ENCODE measurements around the gene MAD1L1. TPM values are rescaled to one million over a fixed set of nuclear protein-coding genes. Genes with fewer than 3 reads are reported as not detected.

MAD1L1 gene
- total RNA-seq, 1 donor from 2014 or later, result 112 TPM

- intact Hi-C loops (cut with micrococcal nuclease), result no loop called here
These were observed 12.7 kb downstream of the MAD1L1 start for GRCh38 chr7:2220030-2220429.

DNA sequence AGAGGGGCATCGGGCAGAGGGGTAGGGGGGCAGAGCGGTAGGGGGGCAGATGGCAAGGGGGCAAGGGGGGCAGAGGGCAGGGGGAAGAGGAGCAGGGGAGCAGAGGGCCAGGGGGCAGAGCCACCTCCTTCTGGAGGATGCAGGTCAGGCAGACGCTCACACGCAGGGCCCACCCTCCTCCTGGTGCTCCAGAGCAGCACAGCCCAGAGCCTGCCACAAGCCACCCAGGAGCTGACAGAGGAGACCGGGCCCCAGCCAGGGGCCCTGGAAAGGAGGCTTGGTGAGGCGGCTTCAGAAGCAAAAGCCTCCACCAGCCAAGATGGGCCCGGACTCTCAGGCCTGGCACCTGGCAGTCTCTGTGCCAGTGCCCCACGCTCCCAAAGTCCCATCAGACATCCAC, 13.1 kb downstream of the MAD1L1 start:
- intact Hi-C loops (cut with micrococcal nuclease), result no loop called here

DNA sequence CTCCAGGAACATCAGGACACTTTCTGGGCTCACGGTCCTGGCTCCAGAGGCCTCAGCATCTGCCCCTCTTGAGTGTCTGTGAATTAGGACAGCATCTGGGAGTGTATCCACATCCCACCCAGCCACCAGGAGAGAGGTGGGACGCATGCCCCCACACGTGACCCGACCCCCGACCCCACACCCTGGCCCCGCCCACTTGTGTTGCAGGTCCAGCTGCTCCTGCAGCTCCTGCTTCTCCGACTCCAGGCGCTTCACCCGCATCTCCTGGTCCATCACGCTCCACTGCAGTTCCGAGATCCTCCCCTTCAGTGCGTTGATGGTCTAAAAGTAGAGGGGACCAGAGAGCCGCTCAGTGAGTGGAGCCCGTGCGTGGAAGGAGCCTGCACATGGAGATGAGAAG, 13.6 kb downstream of the MAD1L1 start:
- intact Hi-C loops (cut with micrococcal nuclease), result no loop called here

- intact Hi-C loops (cut with micrococcal nuclease), result no loop called here
These were observed 14.3 kb downstream of the MAD1L1 start for GRCh38 chr7:2218444-2218785.

GRCh38 chr7:2217716-2218443, 14.9 kb downstream of the MAD1L1 start:
- intact Hi-C loops (cut with micrococcal nuclease), result no loop called here

- intact Hi-C loops (cut with micrococcal nuclease), result no loop called here
These were observed 15.5 kb downstream of the MAD1L1 start for GRCh38 chr7:2217206-2217605.

GRCh38 chr7:2215851-2216250, 16.9 kb downstream of the MAD1L1 start:
- intact Hi-C loops (cut with micrococcal nuclease), result no loop called here

- intact Hi-C loops (cut with micrococcal nuclease), result no loop called here
These were observed 18.1 kb downstream of the MAD1L1 start for GRCh38 chr7:2214636-2215035.

GRCh38 chr7:2213551-2214215, 19.1 kb downstream of the MAD1L1 start:
- intact Hi-C loops (cut with micrococcal nuclease), result no loop called here

- intact Hi-C loops (cut with micrococcal nuclease), result no loop called here
These were observed 19.8 kb downstream of the MAD1L1 start for GRCh38 chr7:2212906-2213305.

DNA sequence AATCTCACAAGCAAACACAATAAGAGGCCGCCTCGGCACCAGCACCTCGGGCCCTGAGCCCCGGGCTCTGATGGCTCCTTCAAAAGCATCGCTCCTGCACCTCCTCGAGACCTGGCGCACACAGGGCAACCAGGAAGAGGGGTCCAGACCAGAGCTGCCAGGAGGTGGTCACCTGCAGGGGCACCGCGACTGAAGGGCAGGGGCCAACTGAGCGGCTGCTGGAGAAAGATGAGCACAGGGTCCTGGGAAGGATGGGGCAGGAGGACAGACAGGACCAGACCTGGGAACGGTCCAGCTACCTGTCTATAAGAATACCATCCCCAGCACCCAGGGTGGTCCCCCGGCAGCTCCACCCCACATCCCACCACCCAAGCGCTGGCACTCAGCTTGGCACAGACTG, 20.8 kb downstream of the MAD1L1 start:
- intact Hi-C loops (cut with micrococcal nuclease), result no loop called here

- intact Hi-C loops (cut with micrococcal nuclease), result no loop called here
These were observed 21.4 kb downstream of the MAD1L1 start for GRCh38 chr7:2211259-2211880.

GRCh38 chr7:2210551-2211258, 22.0 kb downstream of the MAD1L1 start:
- intact Hi-C loops (cut with micrococcal nuclease), result no loop called here

DNA sequence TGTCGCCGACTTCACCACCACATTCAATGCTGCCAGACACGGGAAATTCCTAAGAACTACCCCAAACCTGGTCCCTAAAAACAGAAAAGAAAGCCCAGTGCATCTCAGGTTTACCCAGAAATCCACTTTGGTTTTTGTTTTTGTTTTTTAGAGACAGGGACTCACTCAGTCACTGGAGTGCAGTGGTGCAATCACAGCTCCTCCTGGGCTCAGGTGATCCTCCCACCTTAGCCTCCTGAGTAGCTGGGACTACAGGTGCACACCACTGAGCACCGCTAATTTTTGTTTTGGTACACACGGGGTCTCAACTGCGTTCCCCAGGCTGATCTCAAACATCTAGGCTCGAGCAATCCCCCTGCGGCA, 22.8 kb downstream of the MAD1L1 start:
- intact Hi-C loops (cut with micrococcal nuclease), result loop anchor here (1.0 to 2.0 kb wide), 3 partner anchors 415 to 631 kb away; no protein-coding TSS in a partner anchor

DNA sequence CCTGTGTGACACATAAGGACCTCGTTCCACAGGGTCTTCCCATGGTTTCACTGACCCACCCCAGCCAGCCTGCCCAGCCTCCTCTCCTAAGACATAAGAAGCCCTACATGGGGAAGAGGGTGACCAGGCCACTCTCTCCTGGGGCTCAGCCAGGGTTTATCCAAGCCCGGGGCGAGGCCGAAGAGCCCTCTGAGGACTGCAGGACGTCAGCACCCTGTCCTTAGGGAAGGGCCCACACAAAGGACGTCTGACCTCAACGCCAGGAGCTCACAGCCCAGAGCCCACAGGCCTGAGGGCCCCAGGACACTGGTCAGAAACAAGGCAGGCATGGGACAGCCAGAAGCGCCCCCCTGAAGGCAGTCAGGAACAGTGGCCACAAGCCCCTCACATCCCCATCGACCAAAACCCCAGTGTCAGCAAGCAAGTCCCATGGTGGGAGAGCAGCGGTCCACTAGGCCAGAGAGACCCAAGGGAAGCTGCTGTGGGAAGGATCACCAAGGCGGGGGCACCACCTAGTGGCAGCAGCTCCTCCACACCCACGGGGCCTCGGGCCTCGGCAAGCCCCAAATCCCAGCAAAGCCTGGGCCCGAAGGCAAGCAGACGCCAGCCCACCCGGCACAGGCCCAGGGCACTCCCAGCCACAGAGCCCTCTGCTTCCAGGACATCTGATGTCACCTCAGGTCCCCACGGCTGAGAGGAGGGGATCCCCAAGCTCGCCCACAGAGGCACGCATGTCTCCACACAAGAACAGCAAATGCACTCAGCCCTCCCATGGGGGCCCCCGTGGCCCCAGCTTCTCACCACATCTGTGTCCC, 23.4 kb downstream of the MAD1L1 start:
- intact Hi-C loops (cut with micrococcal nuclease), result loop anchor here (1.0 to 2.0 kb wide), 3 partner anchors 415 to 630 kb away; no protein-coding TSS in a partner anchor

- intact Hi-C loops (cut with micrococcal nuclease), result loop anchor here (1.0 to 2.0 kb wide), 3 partner anchors 414 to 629 kb away; no protein-coding TSS in a partner anchor
These were observed 24.0 kb downstream of the MAD1L1 start for GRCh38 chr7:2208712-2209111.

DNA sequence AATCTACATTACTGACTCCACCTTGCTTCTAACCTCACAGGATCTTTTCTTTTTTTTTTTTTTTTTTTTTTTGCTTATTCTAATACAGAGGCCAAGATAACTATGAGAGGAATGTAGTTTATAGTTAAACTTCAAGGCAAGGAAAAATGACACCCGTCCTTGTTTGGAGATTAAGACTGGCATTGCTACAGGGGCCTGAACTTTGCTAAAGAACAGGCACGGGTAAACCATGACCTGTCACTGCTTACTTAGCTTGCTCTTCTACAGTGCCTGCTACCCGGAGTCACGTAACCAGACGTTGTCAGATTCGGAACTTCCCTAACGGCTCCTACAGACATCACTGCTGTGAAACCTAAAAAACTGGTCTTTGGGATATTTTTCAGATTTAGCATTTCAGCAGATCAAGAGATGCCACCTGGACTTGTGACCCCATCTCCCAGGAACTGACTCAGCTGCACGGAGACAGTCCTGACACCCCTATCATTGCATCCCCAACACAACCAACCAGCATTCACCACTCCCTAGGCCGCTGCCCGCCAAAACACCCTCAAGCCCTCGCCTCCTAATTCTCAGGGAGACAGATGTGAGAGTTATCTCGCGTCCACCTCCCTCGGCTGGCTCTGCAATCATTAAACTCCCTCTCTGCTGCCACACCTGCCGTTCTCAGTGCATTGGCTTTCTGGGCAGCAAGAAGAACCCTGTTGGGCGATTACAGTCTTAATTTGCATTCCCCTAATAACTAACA, 27.5 kb downstream of the MAD1L1 start:
- intact Hi-C loops (cut with micrococcal nuclease), result no loop called here

DNA sequence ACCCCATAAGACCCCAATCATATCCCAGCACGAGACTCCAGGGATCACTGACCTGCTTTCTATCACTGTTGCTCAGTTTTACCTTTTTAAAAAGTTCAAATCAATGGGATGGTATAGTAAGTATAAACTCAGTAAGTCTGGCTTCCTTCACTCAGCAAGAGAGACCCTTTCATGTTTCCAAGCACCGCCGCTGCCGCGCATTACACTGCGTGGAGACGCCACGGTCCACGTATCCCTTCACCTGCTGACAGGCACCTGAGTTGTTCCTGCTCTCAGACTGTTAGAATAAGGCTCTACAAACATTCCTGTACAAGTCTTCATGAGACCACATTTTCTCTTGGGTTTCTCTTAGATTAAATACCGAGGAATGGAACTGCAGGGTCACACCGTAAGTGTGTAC, 28.3 kb downstream of the MAD1L1 start:
- intact Hi-C loops (cut with micrococcal nuclease), result no loop called here

GRCh38 chr7:2203766-2204300, 28.9 kb downstream of the MAD1L1 start:
- intact Hi-C loops (cut with micrococcal nuclease), result no loop called here

Measured in T-helper 1 cell treated with Interleukin-12 subunit alpha and Interleukin-12 subunit beta and Interleukin-4 antibody, amounts not matched to agents 30 ng/mL and 1 ng/mL, for 36 hours (primary cell).